ENCODE data around the gene KRTAP9-6. TPM values are rescaled to one million over a fixed set of nuclear protein-coding genes. Genes with fewer than 3 reads are reported as not detected.
A peak's percentile ranks its signal among the peaks of the same experiment; 100 is the strongest.

KRTAP9-6 gene
- total RNA-seq, 1 donor = not detected

GRCh38 chr17:41302981-41303380, 37.8 kb downstream of the KRTAP9-6 start:
- no peak overlapping the region for H3K4me3 ChIP-seq (ENCODE audit: low read depth, low read length)
- TF ChIP-seq CTCF (IDR thresholded peaks at IDR 0.05; ENCODE audit: insufficient read depth, low read length) = no peak
- no peak for DNase-seq (ENCODE audit: low read depth)

- DNase-seq (ENCODE audit: low read depth) = no peak
- H3K4me3 ChIP-seq (ENCODE audit: low read depth, low read length) = no peak overlapping the region
- TF ChIP-seq CTCF (IDR thresholded peaks at IDR 0.05; ENCODE audit: insufficient read depth, low read length) = no peak
Observed at GRCh38 chr17:41304091-41304490, 38.9 kb downstream of the KRTAP9-6 start.

GRCh38 chr17:41307647-41308046, 42.5 kb downstream of the KRTAP9-6 start:
- H3K4me3 ChIP-seq (ENCODE audit: low read depth, low read length) = no peak overlapping the region
- no peak for TF ChIP-seq CTCF (IDR thresholded peaks at IDR 0.05; ENCODE audit: insufficient read depth, low read length)
- DNase-seq (ENCODE audit: low read depth) = peak; percentile 34

DNA sequence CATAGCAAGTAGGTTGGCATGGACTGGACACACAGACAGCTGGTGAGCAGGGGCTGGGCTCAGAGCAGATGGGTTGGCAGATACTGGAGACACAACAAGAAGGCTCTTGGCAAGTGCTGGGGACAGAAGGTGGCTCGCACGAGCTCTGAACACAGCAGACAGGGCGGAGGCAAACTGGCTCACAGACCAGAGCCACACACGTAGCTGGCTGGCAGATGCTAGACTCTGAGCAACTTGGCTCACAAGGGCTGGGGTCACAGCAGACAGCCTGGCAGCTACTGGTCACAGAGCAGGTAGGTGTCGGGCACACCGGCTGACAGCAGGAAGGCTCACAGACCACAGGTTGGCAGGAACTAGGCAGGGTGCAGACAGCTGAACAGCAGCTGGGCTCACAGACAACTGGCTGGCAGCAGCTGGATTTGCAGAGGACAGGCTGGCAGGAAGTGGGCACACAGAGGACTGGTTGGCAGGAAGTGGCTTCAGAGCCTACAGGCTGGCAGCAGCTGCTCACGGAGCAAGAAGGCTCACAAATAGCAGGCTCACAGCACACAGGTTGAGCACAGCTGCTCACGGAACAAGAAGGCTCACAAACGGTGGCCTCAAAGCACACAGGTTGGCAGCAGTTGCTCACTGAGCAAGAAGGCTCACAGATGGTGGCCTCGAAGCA, 43.2 kb downstream of the KRTAP9-6 start:
- H3K4me3 ChIP-seq (ENCODE audit: low read depth, low read length) = no peak overlapping the region
- DNase-seq (ENCODE audit: low read depth) = no peak
- TF ChIP-seq CTCF (IDR thresholded peaks at IDR 0.05; ENCODE audit: insufficient read depth, low read length) = no peak

GRCh38 chr17:41308918-41309359, 43.8 kb downstream of the KRTAP9-6 start, which contains the start of gene KRTAP16-1:
Gene KRTAP16-1, minus strand, starts transcription at chr17:41309309. Its CDS starts 56 bp downstream, at chr17:41309253.
- no peak for TF ChIP-seq CTCF (IDR thresholded peaks at IDR 0.05; ENCODE audit: insufficient read depth, low read length)
- no peak for DNase-seq (ENCODE audit: low read depth)
- no peak within 1 kb of the TSS for H3K4me3 ChIP-seq (ENCODE audit: low read depth, low read length)

GRCh38 chr17:41311111-41311510, 45.9 kb downstream of the KRTAP9-6 start:
- no peak for TF ChIP-seq CTCF (IDR thresholded peaks at IDR 0.05; ENCODE audit: insufficient read depth, low read length)
- no peak overlapping the region for H3K4me3 ChIP-seq (ENCODE audit: low read depth, low read length)
- no peak for DNase-seq (ENCODE audit: low read depth)
